ENCODE results near the gene LTBP3.

DNA sequence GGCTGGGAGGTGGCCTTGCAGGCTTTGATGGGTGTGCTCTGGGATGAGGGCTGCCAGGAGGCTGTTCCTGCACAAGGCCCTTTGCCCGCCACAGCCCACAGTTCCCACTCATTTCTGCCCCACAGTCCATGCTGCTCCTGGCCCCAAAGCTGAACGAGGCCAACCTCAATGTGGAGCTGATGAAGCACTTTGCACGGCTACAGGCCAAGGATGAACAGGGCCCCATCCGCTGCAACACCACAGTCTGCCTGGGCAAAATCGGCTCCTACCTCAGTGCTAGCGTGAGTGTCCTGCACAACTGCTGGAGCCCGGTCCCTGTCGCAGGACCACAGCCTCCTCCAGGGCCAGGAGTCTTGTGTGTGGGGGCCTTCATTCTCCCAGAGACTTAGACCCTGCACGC is 23.1 kb downstream of the LTBP3 start:
- TF ChIP-seq POLR2A (IDR thresholded peaks at IDR 0.05): no peak
- TF ChIP-seq, protein P1, sequence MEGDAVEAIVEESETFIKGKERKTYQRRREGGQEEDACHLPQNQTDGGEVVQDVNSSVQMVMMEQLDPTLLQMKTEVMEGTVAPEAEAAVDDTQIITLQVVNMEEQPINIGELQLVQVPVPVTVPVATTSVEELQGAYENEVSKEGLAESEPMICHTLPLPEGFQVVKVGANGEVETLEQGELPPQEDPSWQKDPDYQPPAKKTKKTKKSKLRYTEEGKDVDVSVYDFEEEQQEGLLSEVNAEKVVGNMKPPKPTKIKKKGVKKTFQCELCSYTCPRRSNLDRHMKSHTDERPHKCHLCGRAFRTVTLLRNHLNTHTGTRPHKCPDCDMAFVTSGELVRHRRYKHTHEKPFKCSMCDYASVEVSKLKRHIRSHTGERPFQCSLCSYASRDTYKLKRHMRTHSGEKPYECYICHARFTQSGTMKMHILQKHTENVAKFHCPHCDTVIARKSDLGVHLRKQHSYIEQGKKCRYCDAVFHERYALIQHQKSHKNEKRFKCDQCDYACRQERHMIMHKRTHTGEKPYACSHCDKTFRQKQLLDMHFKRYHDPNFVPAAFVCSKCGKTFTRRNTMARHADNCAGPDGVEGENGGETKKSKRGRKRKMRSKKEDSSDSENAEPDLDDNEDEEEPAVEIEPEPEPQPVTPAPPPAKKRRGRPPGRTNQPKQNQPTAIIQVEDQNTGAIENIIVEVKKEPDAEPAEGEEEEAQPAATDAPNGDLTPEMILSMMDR (IDR thresholded peaks at IDR 0.05 in 8 of 11, conservative IDR thresholded peaks at IDR 0.05 in 3 of 11): no peak

All from spleen (tissue), 7 donors.